ENCODE results near the gene PTGIS. TPM values are rescaled to one million over a fixed set of nuclear protein-coding genes. Genes with fewer than 3 reads are reported as not detected.

The PTGIS gene
- total and polyA plus RNA-seq, 2 donors (not counting 3 experiments of a cell fraction or from before 2014, with no cell fraction given): 6.2 to 11.8 TPM

DNA sequence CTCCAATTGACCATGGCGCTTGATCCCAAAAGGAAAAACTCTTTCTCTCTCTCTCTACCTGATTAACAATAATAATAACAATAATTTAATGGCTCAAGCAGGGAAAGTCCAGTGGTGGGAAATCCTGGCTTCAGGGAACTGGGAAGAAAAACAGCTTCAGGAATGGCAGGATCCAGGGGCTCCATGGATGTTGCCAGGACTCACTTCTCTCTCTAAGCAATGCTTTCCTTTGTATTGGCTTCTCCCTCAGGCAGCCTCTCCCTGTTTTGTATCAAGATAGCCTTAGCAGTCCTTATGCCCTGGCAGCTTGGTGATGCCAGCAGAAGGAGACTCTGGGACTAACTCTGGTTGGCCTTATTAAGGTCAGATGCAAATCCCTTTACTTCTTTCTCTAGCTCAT is 13.5 kb upstream of the PTGIS start:
- intact Hi-C loops (cut with micrococcal nuclease): no loop called here
- BruUV-seq (replicated peaks): no TSS peak

More for the DNA sequence above, 13.5 kb upstream of the PTGIS start:
- dilution Hi-C loops (cut with MboI; ENCODE audit: extremely low pct_ligation_motif_present, low sequenced_read_pairs): no loop called here
- H3K36me3 ChIP-seq (ENCODE audit: control insufficient read depth in 2 of 2, extremely low read depth in 1 of 2, insufficient read depth in 2 of 2, low read length in 2 of 2): no peaks in the 10 kb centered on the region
- no peak overlapping the region for H3K4me3 ChIP-seq (replicated peaks in 1 of 3; ENCODE audit: insufficient read depth in 1 of 3, low read depth in 1 of 3, low read length in 3 of 3)
- no peaks in the 10 kb centered on the region for H3K9me1 ChIP-seq (replicated peaks; ENCODE audit: control insufficient read depth, extremely low read depth, insufficient read depth, low read length)
- H3K4me2 ChIP-seq (ENCODE audit: insufficient read depth, low read length): no peak overlapping the region
- TF ChIP-seq, protein P1, sequence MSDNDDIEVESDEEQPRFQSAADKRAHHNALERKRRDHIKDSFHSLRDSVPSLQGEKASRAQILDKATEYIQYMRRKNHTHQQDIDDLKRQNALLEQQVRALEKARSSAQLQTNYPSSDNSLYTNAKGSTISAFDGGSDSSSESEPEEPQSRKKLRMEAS (IDR thresholded peaks at IDR 0.05; ENCODE audit: insufficient read depth, insufficient read length): no peak
- TF ChIP-seq JUN (IDR thresholded peaks at IDR 0.05; ENCODE audit: borderline replicate concordance, insufficient read depth, insufficient read length, low read depth) (no peak), MYC (IDR thresholded peaks at IDR 0.05; ENCODE audit: low read depth, low read length) (no peak), FOS (IDR thresholded peaks at IDR 0.05; ENCODE audit: borderline replicate concordance, insufficient read depth, low read length) (no peak), POLR2AphosphoS5 (IDR thresholded peaks at IDR 0.05; ENCODE audit: insufficient read depth, low read depth, low read length) (no peak), EZH2 (IDR thresholded peaks at IDR 0.05; ENCODE audit: borderline replicate concordance, low read depth, low read length, severe bottlenecking) (no peak), GATA2 (IDR thresholded peaks at IDR 0.05; ENCODE audit: insufficient read depth, insufficient read length, low read depth, low read length) (no peak), CTCF (IDR thresholded peaks at IDR 0.05; ENCODE audit: extremely low read depth in 1 of 2, insufficient read depth in 1 of 2, low read depth in 1 of 2, low read length in 2 of 2) (no peak), POLR2A (IDR thresholded peaks at IDR 0.05; ENCODE audit: low read depth, low read length) (no peak)
- FAIRE-seq: no peak
- DNase-seq (ENCODE audit: low read depth, low spot score): no peak
- ChIA-PET POLR2A (no interaction called here), CTCF (interaction anchor here (0.8 to 6.8 kb wide), 6 partner anchors 10 to 40 kb away, joined by 3 to 45 read pairs (median 4); no protein-coding TSS in a partner anchor)
- H3K4me1 ChIP-seq (ENCODE audit: control insufficient read depth, extremely low read depth, insufficient read depth, low read length): no peaks in the 10 kb centered on the region
- H4K20me1 ChIP-seq (replicated peaks; ENCODE audit: control insufficient read depth, extremely low read depth, insufficient read depth, low read length): no peaks in the 10 kb centered on the region
- no peaks in the 10 kb centered on the region for H3K79me2 ChIP-seq (ENCODE audit: control insufficient read depth, insufficient read depth, low read length)
- no peaks in the 10 kb centered on the region for H3K27me3 ChIP-seq (ENCODE audit: control insufficient read depth in 2 of 2, insufficient read depth in 2 of 2, low read length in 2 of 2)
- no peak overlapping the region for H3K9ac ChIP-seq (replicated peaks; ENCODE audit: extremely low read depth, insufficient read depth, low read length)
- H2AFZ ChIP-seq (ENCODE audit: low read depth, low read length): no peak overlapping the region
- no peak overlapping the region for H3K27ac ChIP-seq (ENCODE audit: insufficient read depth, low read depth, low read length)
- peaks cover 2% of the 10 kb centered on the region for H3K9me3 ChIP-seq (replicated peaks; ENCODE audit: control insufficient read depth, insufficient read depth, low read length)
